C4-2B (cell line): ENCODE measurements around the gene OSBPL3.

Experiments
- H3K27ac ChIP-seq: fragments of 450-650 bp; 2 replicates; pipeline ENCODE4 v1.5.1; 2017
- ZFX ChIP-seq: fragments of 450-650 bp; IDR thresholded peaks from 2 replicates; pipeline ENCODE4 v1.6.1; 2017
- TF ChIP-seq, protein P1 (sequence below): fragments of 450-650 bp; conservative IDR thresholded peaks from 2 replicates; pipeline ENCODE4 v1.5.1; 2017; ENCODE audit warnings: mild to moderate bottlenecking

The OSBPL3 gene

DNA sequence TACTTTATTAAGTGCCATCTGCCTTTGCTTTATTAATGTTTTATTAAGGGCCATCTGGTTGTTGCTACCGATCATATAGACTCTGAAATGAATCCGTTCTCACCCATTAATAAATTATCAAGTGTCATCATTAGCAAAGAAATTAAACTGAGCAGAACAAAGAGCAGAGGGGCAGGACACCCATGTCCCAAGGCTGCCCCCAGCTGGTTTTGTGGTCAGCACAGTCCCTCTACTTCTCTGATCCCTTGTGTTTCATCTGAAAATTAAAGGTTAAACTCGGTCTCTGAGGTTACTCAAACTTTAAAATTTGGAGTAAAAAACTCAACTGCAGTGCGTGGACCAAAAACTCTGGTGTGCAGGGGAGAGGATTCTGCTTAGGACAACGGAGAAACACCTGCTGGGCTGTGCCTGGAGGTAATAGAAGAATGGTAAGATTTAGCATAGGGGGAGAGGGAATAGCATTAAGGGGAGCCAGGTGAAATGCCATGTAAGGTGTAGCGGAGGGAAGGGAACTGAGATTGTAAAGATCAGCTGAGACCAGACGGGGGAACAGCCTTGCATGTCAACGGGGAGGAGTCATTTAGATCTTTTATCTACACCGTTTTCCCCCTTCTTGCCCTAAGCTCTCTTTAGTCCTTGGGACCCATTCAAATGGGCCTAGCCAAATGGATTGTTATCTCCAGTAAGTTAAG lies 212.0 kb downstream of the OSBPL3 start:
- H3K27ac ChIP-seq = no peak overlapping the region
- no peak for TF ChIP-seq ZFX
- TF ChIP-seq, protein P1, sequence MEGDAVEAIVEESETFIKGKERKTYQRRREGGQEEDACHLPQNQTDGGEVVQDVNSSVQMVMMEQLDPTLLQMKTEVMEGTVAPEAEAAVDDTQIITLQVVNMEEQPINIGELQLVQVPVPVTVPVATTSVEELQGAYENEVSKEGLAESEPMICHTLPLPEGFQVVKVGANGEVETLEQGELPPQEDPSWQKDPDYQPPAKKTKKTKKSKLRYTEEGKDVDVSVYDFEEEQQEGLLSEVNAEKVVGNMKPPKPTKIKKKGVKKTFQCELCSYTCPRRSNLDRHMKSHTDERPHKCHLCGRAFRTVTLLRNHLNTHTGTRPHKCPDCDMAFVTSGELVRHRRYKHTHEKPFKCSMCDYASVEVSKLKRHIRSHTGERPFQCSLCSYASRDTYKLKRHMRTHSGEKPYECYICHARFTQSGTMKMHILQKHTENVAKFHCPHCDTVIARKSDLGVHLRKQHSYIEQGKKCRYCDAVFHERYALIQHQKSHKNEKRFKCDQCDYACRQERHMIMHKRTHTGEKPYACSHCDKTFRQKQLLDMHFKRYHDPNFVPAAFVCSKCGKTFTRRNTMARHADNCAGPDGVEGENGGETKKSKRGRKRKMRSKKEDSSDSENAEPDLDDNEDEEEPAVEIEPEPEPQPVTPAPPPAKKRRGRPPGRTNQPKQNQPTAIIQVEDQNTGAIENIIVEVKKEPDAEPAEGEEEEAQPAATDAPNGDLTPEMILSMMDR = peak; percentile 9; the same call in 1 of the 2 replicates

DNA sequence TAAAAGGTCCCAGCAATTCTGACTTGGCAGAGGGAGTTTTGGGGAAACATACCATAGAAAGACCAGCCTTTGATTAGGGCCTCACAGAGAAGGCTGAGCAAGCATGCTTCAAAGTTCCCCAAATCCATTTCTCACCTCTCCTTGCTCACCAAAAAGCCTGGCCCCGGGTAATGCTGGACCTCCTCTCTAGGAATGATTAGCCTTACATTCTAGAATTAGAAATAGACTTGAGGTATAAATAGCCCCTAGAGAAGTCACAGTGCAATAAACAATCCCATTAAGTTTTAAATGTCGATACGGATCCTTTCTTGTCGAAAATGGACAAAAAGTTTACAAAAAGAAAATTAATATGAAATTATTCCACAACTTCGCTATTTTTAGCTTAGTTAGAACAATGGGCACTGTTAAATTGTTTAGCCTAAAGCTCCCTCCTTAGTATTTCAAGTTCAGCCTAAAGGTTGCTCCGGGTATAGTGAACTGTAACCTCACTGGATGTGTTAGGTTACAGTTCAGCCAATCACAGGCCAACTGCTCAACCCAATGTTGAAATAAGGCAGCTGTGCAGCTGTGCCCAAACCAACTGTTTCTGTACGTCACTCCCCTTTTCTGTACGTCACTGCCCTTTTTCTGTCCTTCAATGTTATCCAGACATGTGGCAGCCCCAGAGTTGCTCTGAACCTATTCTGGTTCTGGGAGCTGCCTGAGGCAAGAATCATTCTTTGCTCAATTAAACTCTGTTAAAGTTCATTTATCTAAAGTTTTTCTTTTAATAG lies 214.8 kb downstream of the OSBPL3 start:
- TF ChIP-seq, protein P1 = no peak
- no peak for TF ChIP-seq ZFX

DNA sequence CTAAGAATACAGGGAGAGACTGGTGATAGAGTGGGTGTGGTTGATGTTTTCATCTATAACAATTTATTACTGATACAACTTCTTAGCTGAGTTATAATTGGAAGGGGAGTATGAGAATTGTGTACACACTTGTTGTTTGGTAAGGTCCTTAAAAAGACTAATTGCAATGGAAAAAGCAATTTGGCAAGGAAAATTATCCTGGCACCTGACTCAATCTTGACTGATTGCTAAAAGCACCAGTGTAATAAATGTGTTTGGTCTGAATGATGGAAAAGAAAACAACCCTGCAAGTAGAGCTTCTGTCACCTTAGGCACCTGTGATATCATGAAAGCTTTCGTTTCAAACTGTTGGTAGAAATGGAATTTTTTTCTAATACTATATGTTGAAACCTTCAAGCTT lies 216.0 kb downstream of the OSBPL3 start:
- TF ChIP-seq ZFX = no peak
- TF ChIP-seq, protein P1 = no peak
- H3K27ac ChIP-seq = no peak overlapping the region

More for the DNA sequence above, 214.8 kb downstream of the OSBPL3 start:
- no peak overlapping the region for H3K27ac ChIP-seq

DNA sequence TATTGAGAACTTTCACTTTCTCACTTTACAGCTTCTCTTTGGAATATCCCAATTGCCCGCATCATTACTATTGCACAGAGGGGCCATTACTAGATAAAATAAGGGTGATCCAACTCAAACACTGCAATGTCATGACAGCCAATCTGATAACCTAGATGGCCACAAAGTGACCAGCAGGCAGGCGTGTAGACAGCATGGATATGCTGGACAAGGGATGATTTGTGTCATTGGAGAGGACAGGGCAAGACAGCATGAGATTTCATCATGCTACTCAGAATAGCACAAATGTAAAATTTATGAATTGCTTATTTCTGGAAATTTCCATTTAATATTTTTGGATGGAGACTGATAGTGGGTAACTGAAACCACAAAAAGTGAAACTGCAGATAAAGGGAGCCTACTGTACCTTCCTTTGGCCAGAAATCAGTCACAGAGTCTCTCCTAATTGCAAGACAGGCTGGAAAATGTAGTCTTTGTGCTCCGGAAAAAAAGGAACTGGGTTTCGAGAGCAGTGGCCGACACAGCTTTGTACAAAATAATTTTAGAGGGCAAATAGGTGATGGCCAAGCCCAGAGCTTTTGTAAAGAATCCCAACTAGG lies 216.6 kb downstream of the OSBPL3 start:
- H3K27ac ChIP-seq = no peak overlapping the region
- TF ChIP-seq ZFX = no peak
- TF ChIP-seq, protein P1 = no peak

DNA sequence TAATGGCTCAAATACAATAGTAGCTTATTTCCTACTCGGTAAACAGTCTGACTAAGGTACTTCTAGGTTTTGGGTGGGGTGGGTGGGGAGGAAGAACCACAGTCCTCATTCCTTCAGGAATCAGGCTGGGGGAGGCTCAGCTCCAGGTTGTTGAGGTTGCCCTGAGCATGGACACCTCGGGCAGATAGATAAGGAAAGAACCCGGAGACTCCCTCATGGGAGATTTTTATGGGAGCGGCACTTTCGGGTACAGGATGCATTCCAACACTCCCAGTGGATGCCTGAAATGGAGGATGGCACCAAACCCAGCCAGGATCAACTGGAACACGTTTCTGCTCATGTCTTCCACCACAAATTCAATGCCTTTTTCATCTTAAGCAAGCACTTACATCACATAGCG lies 217.2 kb downstream of the OSBPL3 start:
- no peak overlapping the region for H3K27ac ChIP-seq
- TF ChIP-seq, protein P1 = no peak
- no peak for TF ChIP-seq ZFX

DNA sequence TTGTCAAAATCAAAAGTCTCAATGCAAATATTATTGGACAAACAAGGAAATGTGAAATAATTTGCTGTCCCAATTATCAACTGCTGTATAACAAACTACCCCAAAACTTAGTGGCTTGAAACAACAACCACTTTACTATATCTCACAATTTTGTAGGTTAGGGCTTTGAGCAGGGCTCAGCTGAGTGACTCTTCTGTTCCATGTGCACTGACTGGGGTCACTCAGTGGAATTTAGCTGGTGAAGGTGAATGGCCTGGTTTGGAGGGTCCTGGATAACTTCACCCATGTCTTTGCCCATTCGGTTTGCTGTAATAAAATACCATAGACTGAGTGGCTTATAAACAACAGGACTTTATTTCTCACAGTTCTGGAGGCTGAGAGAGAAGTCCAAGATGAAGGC lies 219.0 kb downstream of the OSBPL3 start:
- H3K27ac ChIP-seq = no peak overlapping the region
- TF ChIP-seq, protein P1 = no peak
- TF ChIP-seq ZFX = no peak
